Measurements from ENCODE around the gene SMIM38.

Gene SMIM38

DNA sequence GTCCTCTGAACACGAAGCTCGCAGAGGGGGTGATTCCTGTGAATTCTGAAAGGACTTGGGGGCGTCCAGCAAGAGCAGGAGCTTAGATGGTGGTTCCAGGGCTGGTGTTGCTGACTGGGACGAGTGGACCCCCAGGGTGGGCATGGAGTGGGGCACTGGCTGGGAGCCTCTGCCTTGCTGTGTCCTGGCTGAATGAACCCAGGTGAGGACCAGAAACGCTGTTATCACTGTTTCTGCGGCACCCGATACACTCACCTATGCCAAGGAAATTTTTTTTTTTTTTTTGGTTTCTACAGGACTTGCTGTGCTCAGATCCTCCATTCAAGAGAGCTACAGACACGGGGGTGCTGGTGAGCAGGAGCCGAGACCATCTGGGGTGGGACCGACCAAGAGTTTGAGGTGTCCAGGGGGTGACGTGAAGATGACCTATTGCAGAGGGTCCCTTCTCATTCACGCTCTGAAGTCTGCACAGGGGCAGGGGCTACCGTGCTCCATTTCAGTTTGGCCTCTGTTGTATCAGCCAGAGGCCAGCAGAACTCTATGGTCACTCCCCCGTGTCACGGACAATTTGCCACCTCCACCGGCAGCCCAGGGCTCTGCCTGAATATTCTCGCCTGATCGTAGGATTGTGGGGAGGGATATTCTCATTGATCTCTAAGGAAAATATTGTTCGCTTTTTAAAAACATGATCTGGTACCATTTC lies 3.6 kb downstream of the SMIM38 start:
- no peak for DNase-seq (ENCODE audit: low read depth)

GRCh38 chr11:69160296-69161116 lies 4.8 kb downstream of the SMIM38 start:
- DNase-seq (ENCODE audit: low read depth): no peak

GRCh38 chr11:69161117-69161407 lies 5.3 kb downstream of the SMIM38 start:
- DNase-seq (ENCODE audit: low read depth): no peak

GRCh38 chr11:69162505-69162904 lies 6.8 kb downstream of the SMIM38 start:
- DNase-seq (ENCODE audit: low read depth): no peak

DNA sequence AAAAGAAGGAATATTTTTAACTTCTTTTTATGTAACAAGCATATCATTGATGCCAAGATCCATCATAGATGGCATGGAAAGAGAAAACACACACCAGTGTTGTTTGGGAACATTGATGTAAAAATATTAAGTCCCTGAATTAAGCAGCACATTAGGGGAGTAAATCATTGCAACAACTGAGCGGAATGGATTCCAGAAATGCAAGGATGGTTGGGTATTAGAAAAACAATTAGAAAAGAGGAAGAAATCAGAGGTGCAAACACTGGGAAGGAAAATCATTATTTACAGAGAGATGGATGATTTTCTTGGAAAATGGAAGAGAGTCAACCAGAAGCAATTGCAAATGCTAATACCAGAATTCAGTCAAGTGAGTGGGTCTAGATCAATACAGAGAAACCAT lies 8.1 kb downstream of the SMIM38 start:
- DNase-seq (ENCODE audit: low read depth): no peak

GRCh38 chr11:69164824-69165223 lies 9.1 kb downstream of the SMIM38 start:
- no peak for DNase-seq (ENCODE audit: low read depth)

GRCh38 chr11:69165775-69166174 lies 10.0 kb downstream of the SMIM38 start:
- no peak for DNase-seq (ENCODE audit: low read depth)

GRCh38 chr11:69166218-69167115 lies 10.7 kb downstream of the SMIM38 start:
- no peak for DNase-seq (ENCODE audit: low read depth)

DNA sequence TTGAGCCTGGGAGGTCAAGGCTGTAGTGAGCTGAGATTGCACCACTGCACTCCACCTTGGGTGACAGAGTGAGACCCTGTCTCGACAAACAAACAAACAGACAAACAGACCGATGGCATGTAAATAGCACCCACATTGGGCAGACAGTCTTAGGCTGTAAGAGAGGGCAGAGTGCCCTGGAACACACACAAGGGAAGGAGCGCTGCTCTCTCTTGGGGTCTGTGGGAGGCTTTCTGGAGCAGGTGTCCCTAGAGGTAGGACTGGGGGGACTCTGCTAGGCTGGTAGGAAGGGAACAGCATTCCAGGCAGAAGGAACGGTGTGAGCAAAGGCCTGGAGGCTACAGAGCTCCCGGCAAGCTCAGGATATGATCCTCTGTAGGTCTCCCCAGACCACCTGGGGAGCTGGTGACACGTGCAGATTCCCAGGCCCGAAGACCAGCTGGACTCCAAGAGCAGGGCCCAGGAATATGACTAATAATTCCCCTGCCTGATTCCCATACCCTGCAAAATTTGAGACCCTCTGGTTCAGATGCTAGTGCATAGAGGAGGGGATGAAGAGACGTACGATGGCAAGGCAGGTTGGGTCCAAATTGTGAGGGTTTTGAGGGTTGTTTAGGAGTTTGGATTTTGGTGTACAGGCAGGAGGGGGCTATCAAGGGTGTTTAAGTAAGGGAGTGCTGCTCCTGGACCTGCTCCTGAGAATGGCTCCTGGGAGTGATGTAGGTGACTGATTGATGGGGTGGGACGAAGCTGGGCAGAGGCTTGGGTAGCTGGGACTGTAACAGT lies 11.6 kb downstream of the SMIM38 start:
- no peak for DNase-seq (ENCODE audit: low read depth)

DNA sequence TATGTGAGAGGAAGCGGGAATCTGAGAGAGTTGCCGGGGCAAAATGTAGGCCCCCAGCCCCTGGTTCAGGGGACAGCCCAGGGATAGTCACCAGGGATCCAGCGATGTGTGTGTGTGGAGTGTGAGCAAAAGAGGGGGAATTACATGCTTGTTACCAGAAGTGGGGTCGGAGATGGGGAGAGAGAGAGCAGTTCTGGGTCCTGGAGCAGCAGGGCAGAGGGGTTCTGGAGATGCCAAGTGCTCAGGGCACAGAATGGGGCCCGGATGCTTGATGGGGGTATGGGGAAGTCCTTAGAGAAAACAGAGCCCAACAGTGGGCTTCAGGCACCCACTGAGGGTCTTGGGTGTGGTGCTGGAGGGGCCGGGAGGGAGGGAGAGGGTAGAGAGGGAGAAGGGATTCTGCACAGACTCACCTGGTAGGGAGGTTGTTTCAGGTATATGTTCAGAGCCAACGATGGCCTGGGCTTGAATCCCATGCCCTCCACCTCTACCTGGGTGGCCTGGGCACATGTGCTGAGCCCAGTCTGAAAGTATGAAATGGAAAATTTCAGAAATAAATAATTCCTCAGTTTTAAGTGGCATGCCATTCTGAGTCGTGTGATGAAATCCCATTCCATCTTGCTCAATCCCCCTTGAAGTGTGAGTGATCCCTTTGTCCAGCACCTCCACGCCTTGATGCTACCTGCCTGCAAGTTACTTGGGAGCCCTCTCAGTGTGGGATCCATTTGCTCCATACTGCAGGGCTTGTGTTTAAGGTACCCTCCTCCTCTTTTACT lies 12.4 kb downstream of the SMIM38 start:
- DNase-seq (ENCODE audit: low read depth): no peak

- no peak for DNase-seq (ENCODE audit: low read depth)
Observed at GRCh38 chr11:69169479-69169878, 13.7 kb downstream of the SMIM38 start.

DNA sequence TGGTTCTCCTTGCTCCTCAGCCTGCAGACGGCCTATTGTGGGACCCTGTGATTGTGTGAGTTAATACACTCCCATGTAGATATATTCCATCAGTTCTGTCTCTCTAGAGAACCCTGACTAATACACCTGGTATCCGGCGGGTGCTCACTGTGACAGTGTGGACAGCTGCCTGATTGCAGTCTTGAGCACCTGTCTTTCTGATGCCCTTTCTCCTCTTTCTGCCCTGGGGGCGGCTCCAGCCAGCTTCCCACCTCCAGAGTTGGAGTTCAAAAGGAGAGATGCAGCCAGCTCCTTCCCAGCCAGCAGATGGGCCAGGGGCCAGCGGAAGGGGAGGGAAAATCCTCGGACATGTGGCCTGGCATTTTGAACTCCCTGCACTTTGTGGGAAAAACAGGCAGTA lies 15.0 kb downstream of the SMIM38 start:
- no peak for DNase-seq (ENCODE audit: low read depth)

GRCh38 chr11:69171476-69172240 lies 15.9 kb downstream of the SMIM38 start:
- DNase-seq (ENCODE audit: low read depth): no peak

- no peak for DNase-seq (ENCODE audit: low read depth)
Observed at GRCh38 chr11:69172674-69173073, 16.9 kb downstream of the SMIM38 start.

GRCh38 chr11:69173331-69173730 lies 17.6 kb downstream of the SMIM38 start:
- DNase-seq (ENCODE audit: low read depth): no peak

DNA sequence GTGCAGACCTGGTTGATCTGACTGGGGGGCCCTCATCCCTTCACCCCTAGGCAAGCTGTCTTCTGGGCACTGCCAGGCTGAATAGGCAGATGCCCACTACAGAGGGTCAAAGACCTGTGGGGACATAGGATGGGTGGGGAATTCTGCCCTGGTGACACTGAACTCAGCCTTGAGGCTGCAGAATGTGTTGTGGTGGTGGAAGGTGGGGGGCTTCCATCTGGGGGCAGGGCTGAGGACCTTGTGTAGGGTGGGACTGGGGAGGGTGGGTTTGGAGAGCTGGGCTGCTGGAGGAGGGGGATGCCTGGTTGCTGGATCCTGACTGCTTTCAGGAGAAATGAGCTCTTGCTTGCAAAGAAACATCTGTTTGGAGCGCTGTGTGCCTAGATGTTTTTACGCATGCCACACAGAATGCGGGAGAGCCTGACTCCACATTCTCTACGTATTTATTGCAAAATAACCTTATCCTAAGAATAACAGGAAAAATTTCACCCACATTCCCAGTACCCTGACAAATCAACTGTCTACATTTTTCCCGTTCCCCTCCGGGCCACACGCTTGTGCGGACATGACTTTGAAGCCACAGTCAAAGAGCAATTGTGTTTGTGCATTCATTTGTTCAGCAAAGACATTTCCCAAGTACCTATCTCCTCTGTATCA lies 18.3 kb downstream of the SMIM38 start:
- DNase-seq (ENCODE audit: low read depth): no peak

- DNase-seq (ENCODE audit: low read depth): no peak
Observed at GRCh38 chr11:69174841-69175240, 19.1 kb downstream of the SMIM38 start.

DNA sequence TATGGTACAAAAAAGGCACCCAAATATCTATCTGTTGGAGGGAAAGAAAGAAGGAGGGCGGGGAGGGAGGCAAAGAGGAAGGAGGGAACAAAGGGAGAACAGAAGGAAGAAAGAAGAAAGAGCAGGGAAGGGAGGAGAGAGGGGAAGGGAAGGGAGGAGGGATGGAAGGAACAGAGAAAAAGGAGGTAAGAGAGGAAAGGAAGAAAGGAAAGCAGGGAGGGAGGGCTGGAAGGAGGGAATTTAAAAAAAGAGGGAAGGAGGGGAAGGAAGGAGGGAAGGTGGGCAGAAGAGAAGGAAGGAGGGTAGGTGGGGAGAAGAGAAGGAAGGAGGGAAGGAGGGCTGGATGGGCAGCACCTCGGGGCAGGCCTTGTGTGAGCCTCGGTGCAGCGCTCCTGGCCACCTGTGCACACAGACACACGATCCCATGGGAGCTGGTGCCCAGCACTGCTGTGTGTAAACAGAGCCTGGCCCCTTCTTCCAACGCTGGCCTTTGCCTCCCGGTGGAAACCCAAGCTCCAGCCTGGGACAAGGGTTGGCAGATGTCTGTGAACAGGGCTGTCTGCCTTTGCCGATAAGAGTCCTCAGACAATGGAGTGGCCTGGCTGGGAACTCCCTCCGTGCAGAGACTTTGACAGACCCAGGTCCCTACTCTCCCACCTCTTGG lies 23.2 kb downstream of the SMIM38 start:
- no peak for DNase-seq (ENCODE audit: low read depth)

DNA sequence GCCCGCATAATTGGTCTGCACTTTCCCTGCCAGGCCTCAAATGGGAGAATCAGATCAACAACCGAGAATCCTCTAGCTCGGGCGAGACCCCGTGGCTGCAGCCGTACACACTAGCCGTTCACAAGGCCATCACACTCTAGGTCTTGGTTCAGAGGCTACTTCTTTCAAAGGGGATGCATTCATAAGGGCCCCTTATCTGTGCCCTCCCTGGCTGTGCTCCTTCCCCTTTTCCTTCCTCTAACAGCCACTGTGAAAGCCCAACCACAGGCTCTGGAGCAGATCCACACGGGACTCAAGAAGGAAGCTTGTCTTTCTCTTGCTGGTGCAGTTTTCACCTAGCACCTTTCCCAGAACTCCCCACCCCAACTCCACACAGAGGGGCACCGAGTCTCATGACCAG lies 24.5 kb downstream of the SMIM38 start:
- DNase-seq (ENCODE audit: low read depth): no peak

All from activated T-helper 9 cell treated with anti-CD3 and anti-CD28 coated beads, Interleukin-2, amount 50 U/mL, for 16 hours (primary cell).